Esophagus muscularis mucosa (tissue), 4 donors: ENCODE results near the gene NCOA6. TPM values are rescaled to one million over a fixed set of nuclear protein-coding genes. Genes with fewer than 3 reads are reported as not detected.

Experiments
- DNase-seq: peaks from one replicate; pipeline ENCODE4 v3.0.0-alpha.2; 2017; ENCODE audit errors: extremely low spot score
- H3K27ac ChIP-seq, 4 donors: fragments of 200-600 bp; sonication (generic); replicated peaks in 1 of 4; 1 replicate in 3 of 4; 2 replicates in 1 of 4; pipeline ENCODE4 v1.5.1; 2016 to 2019; ENCODE audit warnings: mild to moderate bottlenecking in 1 of 4
- H3K27me3 ChIP-seq, 4 donors: fragments of 200-600 bp; sonication (generic); one replicate each; pipeline versions ENCODE4 v1.5.1 to v1.6.0; 2016 to 2019
- H3K36me3 ChIP-seq, 4 donors: fragments of 200-600 bp; sonication (generic); one replicate each; pipeline ENCODE4 v1.5.1; 2016 to 2019
- H3K4me1 ChIP-seq, 4 donors: fragments of 200-600 bp; sonication (generic); one replicate each; pipeline ENCODE4 v1.5.1; 2016 to 2019
- H3K4me3 ChIP-seq, 4 donors: fragments of 200-600 bp; sonication (generic); 1 replicate in 2 of 4; 2 replicates in 2 of 4; pipeline ENCODE4 v1.5.1; 2016 to 2019; ENCODE audit warnings: mild to moderate bottlenecking in 4 of 4, moderate library complexity in 1 of 4
- H3K9me3 ChIP-seq, 4 donors: fragments of 200-600 bp; sonication (generic); 1 replicate in 3 of 4; 2 replicates in 1 of 4; pipeline ENCODE4 v1.5.1; 2016 to 2019
- EP300 ChIP-seq: sonication (generic); formaldehyde crosslinking; IDR thresholded peaks from one replicate; pipeline ENCODE4 v1.6.1; 2017; ENCODE audit warnings: antibody characterized with exemption
- POLR2A ChIP-seq: fragments of 450-650 bp; IDR thresholded peaks from one replicate; pipeline ENCODE4 v1.6.1; 2017; ENCODE audit warnings: antibody characterized with exemption, moderate library complexity, mild to moderate bottlenecking, low read depth
- POLR2AphosphoS5 ChIP-seq, 2 donors: sonication (generic); formaldehyde crosslinking; IDR thresholded peaks; one replicate each; pipeline ENCODE4 v1.6.1; 2017; ENCODE audit warnings: antibody characterized with exemption in 2 of 2
- WGBS: methylation state at CpG from one replicate; pipeline ENCODE4 v1.1.5; 2018; 5-methylcytosine and 5-hydroxymethylcytosine counted together
- intact Hi-C: fragments of 100-400 bp; cut with DNase I; formaldehyde crosslinking; loops from one replicate; pipeline ENCODE4 v1.15.1; 2023
- total RNA-seq, 4 donors: library from RNA; depleted of rRNA; stranded (reverse); fragments of >200 nt; gene quantifications; one replicate each; pipeline versions ENCODE4 v1.1.0 to v1.2.1, GENCODE V29; 2016
- TF ChIP-seq, protein P1 (sequence below), 3 experiments: fragments of 200-600 bp in 2 of 3; fragments of 450-650 bp in 1 of 3; sonication (generic) in 2 of 3; IDR thresholded peaks; one replicate each; pipeline ENCODE4 v1.5.1; 2017 to 2019; ENCODE audit warnings: antibody characterized with exemption in 3 of 3, mild to moderate bottlenecking in 2 of 3, moderate library complexity in 1 of 3

NCOA6 gene
- total RNA-seq, 4 donors from 2014 or later, result 14.9 to 30.2 (median 23.3) TPM

DNA sequence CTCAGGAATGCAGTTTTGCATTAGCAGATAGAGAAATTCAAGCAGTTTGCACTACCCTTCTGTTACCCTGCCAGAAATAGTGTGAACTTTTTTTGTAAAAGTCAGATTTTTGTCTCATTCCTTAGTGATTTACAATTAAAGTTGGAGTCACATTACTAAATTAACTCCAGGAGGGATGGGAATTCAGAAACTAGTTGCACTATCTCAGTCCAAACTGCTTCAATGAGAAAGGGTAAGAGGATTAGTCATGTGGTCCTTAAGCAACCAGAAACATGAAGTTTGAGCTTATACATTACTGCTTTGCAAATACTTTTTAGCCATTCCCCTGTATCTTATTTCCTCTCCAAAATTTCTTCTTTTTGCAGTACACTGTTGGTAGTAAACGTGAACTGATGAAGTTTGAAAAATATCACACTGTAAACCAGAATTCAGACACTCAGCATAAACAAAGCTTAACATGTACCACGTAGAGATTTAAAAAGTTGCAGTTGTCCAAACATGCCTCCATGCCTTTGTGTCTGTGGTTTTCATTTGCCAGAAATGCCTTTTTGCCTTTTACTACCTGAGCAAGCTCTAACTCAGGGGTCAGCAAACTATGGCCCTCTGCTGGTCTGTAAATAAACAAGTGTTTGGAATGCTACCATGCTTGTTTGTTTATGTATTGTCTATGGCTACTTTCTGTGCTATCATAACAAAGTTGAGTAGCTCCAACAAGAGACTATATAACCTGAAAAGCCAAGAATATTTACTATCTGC, 71.6 kb downstream of the NCOA6 start:
- Histone ChIP-seq H3K36me3 (peaks cover 54 to 97% (median 86%) of the 10 kb centered on the region in 4 donors), H3K4me3 (no peak overlapping the region), H3K27ac (no peak overlapping the region), H3K4me1 (no peaks in the 10 kb centered on the region), H3K27me3 (no peaks in the 10 kb centered on the region), H3K9me3 (no peaks in the 10 kb centered on the region)
- intact Hi-C loops, result no loop called here
- 59% methylated on average over 2 of the region's 2 CpGs for WGBS
- no peak for DNase-seq
- TF ChIP-seq, protein P1, sequence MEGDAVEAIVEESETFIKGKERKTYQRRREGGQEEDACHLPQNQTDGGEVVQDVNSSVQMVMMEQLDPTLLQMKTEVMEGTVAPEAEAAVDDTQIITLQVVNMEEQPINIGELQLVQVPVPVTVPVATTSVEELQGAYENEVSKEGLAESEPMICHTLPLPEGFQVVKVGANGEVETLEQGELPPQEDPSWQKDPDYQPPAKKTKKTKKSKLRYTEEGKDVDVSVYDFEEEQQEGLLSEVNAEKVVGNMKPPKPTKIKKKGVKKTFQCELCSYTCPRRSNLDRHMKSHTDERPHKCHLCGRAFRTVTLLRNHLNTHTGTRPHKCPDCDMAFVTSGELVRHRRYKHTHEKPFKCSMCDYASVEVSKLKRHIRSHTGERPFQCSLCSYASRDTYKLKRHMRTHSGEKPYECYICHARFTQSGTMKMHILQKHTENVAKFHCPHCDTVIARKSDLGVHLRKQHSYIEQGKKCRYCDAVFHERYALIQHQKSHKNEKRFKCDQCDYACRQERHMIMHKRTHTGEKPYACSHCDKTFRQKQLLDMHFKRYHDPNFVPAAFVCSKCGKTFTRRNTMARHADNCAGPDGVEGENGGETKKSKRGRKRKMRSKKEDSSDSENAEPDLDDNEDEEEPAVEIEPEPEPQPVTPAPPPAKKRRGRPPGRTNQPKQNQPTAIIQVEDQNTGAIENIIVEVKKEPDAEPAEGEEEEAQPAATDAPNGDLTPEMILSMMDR (IDR thresholded peaks at IDR 0.05), result no peak
- no peak for TF ChIP-seq EP300
- TF ChIP-seq POLR2A, result no peak
- TF ChIP-seq POLR2AphosphoS5 (IDR thresholded peaks at IDR 0.05), result no peak

DNA sequence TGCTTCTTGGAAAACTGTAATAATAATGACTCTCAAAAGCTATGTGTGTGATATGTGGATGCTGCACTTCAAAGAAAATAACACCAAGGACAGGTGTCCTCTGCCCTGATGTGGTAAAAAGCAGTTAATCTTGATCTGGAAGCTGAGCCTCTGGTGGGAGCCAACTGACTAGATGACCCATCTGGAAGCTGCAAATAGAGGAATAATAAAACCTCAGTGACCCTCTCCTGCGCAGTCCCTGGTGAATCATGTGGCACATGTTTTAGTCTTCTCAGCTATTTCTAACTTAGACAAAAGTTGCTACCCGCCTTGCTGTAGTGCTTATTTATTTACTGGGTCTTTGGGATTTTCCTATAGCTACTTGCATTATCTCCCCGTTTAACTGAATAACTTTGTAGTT, 74.0 kb downstream of the NCOA6 start:
- no peaks in the 10 kb centered on the region for H3K27me3 ChIP-seq
- peaks cover 40 to 84% (median 74%) of the 10 kb centered on the region in 4 donors for H3K36me3 ChIP-seq
- no peaks in the 10 kb centered on the region for H3K9me3 ChIP-seq
- no peak overlapping the region for H3K27ac ChIP-seq
- intact Hi-C loops, result no loop called here
- WGBS, result 91% methylated on average over 3 of the region's 3 CpGs
- H3K4me3 ChIP-seq, result no peak overlapping the region
- no peak for TF ChIP-seq EP300
- no peak for TF ChIP-seq POLR2AphosphoS5 (IDR thresholded peaks at IDR 0.05)
- TF ChIP-seq POLR2A, result no peak
- TF ChIP-seq, protein P1 (IDR thresholded peaks at IDR 0.05), result no peak
- DNase-seq, result no peak
- H3K4me1 ChIP-seq, result no peaks in the 10 kb centered on the region

DNA sequence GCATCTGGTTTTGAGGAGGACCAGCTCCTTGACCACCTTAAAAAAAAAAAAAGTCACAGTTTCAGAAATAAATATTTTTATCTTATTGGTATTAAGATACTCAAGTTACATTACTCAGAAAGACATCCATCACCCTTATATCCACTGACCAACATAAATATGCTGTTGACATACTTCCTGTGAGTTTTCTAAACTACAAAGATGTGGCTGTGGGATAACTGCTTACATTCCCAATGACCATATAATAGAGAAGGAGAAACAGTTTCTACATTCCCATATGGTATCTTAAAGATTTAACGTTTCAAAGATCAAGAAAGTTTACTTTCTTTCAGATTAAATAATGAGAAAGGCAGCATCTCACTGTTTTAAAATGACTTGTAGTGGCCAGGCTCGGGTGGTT, 75.0 kb downstream of the NCOA6 start:
- H3K27ac ChIP-seq, result no peak overlapping the region
- TF ChIP-seq EP300, result no peak
- TF ChIP-seq, protein P1 (IDR thresholded peaks at IDR 0.05), result no peak
- TF ChIP-seq POLR2A, result no peak
- H3K9me3 ChIP-seq, result no peaks in the 10 kb centered on the region
- DNase-seq, result no peak
- H3K27me3 ChIP-seq, result no peaks in the 10 kb centered on the region
- intact Hi-C loops, result no loop called here
- H3K4me3 ChIP-seq, result no peak overlapping the region
- H3K4me1 ChIP-seq, result no peaks in the 10 kb centered on the region
- WGBS, result 75% methylated on average over 2 of the region's 2 CpGs
- H3K36me3 ChIP-seq, result peaks cover 44 to 84% (median 75%) of the 10 kb centered on the region in 4 donors

DNA sequence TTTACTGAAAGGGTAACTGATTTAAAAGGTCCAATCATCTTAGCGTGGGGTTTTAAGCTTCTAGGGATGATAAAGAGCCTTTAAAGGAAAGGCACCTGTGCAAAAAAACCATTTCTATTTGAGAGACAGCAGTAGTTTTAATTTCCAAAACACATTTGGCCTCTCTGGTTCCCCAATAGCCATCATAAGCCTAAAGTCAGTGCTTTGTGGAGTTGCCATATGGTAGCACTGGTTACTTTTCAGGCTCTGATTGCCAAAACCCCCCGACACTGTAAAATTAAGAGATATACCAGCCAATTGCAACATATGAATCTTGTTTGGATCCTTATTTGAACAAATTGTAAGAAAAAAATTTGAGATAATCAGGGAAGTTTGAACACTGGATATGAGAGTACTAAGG, 76.7 kb downstream of the NCOA6 start:
- 96% methylated on average over 2 of the region's 2 CpGs for WGBS
- Histone ChIP-seq H3K9me3 (no peaks in the 10 kb centered on the region), H3K4me3 (no peak overlapping the region), H3K36me3 (peaks cover 42 to 83% (median 76%) of the 10 kb centered on the region in 4 donors), H3K27me3 (no peaks in the 10 kb centered on the region), H3K4me1 (no peaks in the 10 kb centered on the region), H3K27ac (no peak overlapping the region)
- intact Hi-C loops, result no loop called here
- TF ChIP-seq, protein P1 (IDR thresholded peaks at IDR 0.05), result no peak
- TF ChIP-seq EP300, result no peak
- TF ChIP-seq POLR2AphosphoS5 (IDR thresholded peaks at IDR 0.05), result no peak
- no peak for TF ChIP-seq POLR2A
- no peak for DNase-seq
